ENCODE data around the gene MTAP. TPM values are rescaled to one million over a fixed set of nuclear protein-coding genes. Genes with fewer than 3 reads are reported as not detected.

MTAP gene
- total and polyA plus RNA-seq, 9 of the 15 experiments (the other 6 are each of a cell fraction or from before 2014, with no cell fraction given), result 0.07 TPM; not detected in 8

DNA sequence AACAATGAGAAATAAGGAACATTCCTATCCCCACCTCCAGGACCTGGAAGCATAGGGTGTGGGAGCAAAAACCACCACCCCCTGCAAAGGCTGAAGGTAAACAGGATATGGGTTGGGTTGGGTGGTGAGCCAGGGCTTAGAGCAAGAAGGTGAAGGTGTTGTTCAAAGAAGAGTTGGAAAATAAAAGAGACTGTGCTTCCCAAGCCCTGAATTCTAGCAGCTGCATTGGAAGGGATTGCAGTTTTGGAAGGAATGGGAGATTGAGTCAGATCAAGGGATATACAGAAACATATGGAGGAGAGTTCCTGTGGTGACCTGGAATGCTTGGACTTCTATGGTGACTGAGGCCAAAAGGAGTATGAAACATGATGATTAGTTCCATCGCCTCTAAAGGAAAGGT is 24.7 kb upstream of the MTAP start:
- DNase-seq (ENCODE audit: extremely low read depth in 1 of 4, low spot score in 3 of 4), result no peak
- no peak overlapping the region for H3K4me2 ChIP-seq (ENCODE audit: insufficient read depth, low read length)

More for the DNA sequence above, 24.7 kb upstream of the MTAP start:
- Histone ChIP-seq H3K36me3 (ENCODE audit: control insufficient read depth, insufficient read depth, low read length) (no peaks in the 10 kb centered on the region), H3K4me1 (replicated peaks in 1 of 2; ENCODE audit: control insufficient read depth in 2 of 2, insufficient read depth in 2 of 2, low read length in 2 of 2) (no peaks in the 10 kb centered on the region), H3K27me3 (ENCODE audit: control insufficient read depth in 2 of 2, insufficient read depth in 2 of 2, low read length in 2 of 2) (no peaks in the 10 kb centered on the region), H4K20me1 (replicated peaks; ENCODE audit: control insufficient read depth, insufficient read depth, low read length) (no peaks in the 10 kb centered on the region), H3K9me1 (ENCODE audit: control insufficient read depth, insufficient read depth, low read length) (no peaks in the 10 kb centered on the region), H3K9ac (ENCODE audit: insufficient read depth in 1 of 2, low read depth in 2 of 2, low read length in 2 of 2) (no peak overlapping the region), H3K9me3 (replicated peaks; ENCODE audit: control insufficient read depth, insufficient read depth, low read depth, low read length) (no peaks in the 10 kb centered on the region), H3K79me2 (ENCODE audit: control insufficient read depth, insufficient read depth, low read length) (no peaks in the 10 kb centered on the region), H3K4me3 (no peak overlapping the region), H2AFZ (ENCODE audit: low read depth, low read length) (no peak overlapping the region), H3K27ac (ENCODE audit: extremely low read depth, low read depth, low read length) (no peak overlapping the region)
- ChIA-PET POLR2A (no interaction called here), CTCF (ENCODE audit: low intra/inter-chr PET ratio) (no interaction called here)
- WGBS (ENCODE audit: insufficient coverage, low coverage, missing lambda C conversion rate), result no CpG with 5 or more reads among the region's 1 CpG
- in situ Hi-C loops (cut with MboI), result no loop called here
- no peak for FAIRE-seq
- BruUV-seq (replicated peaks), result no TSS peak
- intact Hi-C loops (cut with micrococcal nuclease), result no loop called here
- TF ChIP-seq SRSF3 (IDR thresholded peaks at IDR 0.05; ENCODE audit: insufficient read depth, low read length) (no peak), ZNF561 (CRISPR knock-in tag; conservative IDR thresholded peaks at IDR 0.05) (no peak), CREM (IDR thresholded peaks at IDR 0.05; ENCODE audit: low read depth) (no peak), SMARCE1 (IDR thresholded peaks at IDR 0.05) (no peak), POLR3A (IDR thresholded peaks at IDR 0.05; ENCODE audit: borderline replicate concordance, extremely low read depth, insufficient read depth, insufficient read length) (no peak), KDM1A (IDR thresholded peaks at IDR 0.05) (no peak), FOXM1 (IDR thresholded peaks at IDR 0.05; ENCODE audit: low read depth) (no peak), FOXM1 (CRISPR knock-in tag; IDR thresholded peaks at IDR 0.05; ENCODE audit: low read depth) (no peak), FOSL1 (tag; conservative IDR thresholded peaks at IDR 0.05) (no peak), ZNF740 (CRISPR knock-in tag; IDR thresholded peaks at IDR 0.05) (no peak), ZNF740 (tag; IDR thresholded peaks at IDR 0.05) (no peak), NFE2 (IDR thresholded peaks at IDR 0.05; ENCODE audit: low read depth) (no peak)
- no peak for ATAC-seq
